Breast epithelium (tissue), 4 donors: ENCODE data around the gene ITM2C. TPM values are rescaled to one million over a fixed set of nuclear protein-coding genes. Genes with fewer than 3 reads are reported as not detected.

ENCODE experiments used
- DNase-seq, 2 donors: peaks; one replicate each; pipeline ENCODE4 v3.0.0-alpha.2; 2019; ENCODE audit warnings: low spot score in 2 of 2
- H3K27ac ChIP-seq, 2 donors: fragments of 200-600 bp; sonication (generic) in 1 of 2; one replicate each; pipeline ENCODE4 v1.5.1; 2016 to 2019; ENCODE audit warnings: mild to moderate bottlenecking in 1 of 2
- H3K27me3 ChIP-seq, 2 donors: fragments of 200-600 bp; sonication (generic) in 1 of 2; one replicate each; pipeline versions ENCODE4 v1.5.1 to v1.6.0; 2017 to 2019; ENCODE audit warnings: control low read depth in 1 of 2, mild to moderate bottlenecking in 1 of 2
- H3K36me3 ChIP-seq: fragments of 200-600 bp; one replicate; pipeline ENCODE4 v1.5.1; 2019
- H3K4me1 ChIP-seq, 2 donors: fragments of 200-600 bp; sonication (generic); one replicate each; pipeline ENCODE4 v1.5.1; 2016 to 2019; ENCODE audit warnings: control low read depth in 1 of 2
- H3K4me3 ChIP-seq, 3 donors: fragments of 200-600 bp; sonication (generic); 1 replicate in 2 of 3; 2 replicates in 1 of 3; pipeline ENCODE4 v1.5.1; 2016 to 2019; ENCODE audit warnings: mild to moderate bottlenecking in 3 of 3, moderate library complexity in 2 of 3
- H3K9me3 ChIP-seq, 2 donors: fragments of 200-600 bp; sonication (generic) in 1 of 2; one replicate each; pipeline ENCODE4 v1.5.1; 2016 to 2019; ENCODE audit warnings: control low read depth in 1 of 2
- CTCF ChIP-seq, 3 donors: fragments of 450-650 bp; IDR thresholded peaks; one replicate each; pipeline ENCODE4 v1.5.1; 2016 to 2017; ENCODE audit warnings: antibody characterized with exemption in 3 of 3, mild to moderate bottlenecking in 3 of 3, moderate library complexity in 3 of 3
- POLR2A ChIP-seq: fragments of 450-650 bp; IDR thresholded peaks from one replicate; pipeline ENCODE4 v1.6.1; 2016; ENCODE audit warnings: antibody characterized with exemption, mild to moderate bottlenecking, moderate library complexity
- POLR2AphosphoS5 ChIP-seq, 3 donors: sonication (generic); formaldehyde crosslinking; IDR thresholded peaks; one replicate each; pipeline ENCODE4 v1.6.1; 2017; ENCODE audit warnings: antibody characterized with exemption in 3 of 3
- intact Hi-C: fragments of 100-400 bp; cut with DNase I; formaldehyde crosslinking; loops from one replicate; pipeline ENCODE4 v1.15.1; 2023; ENCODE audit warnings: low total_unique reads
- total RNA-seq, 3 donors: library from RNA; depleted of rRNA; stranded (reverse); fragments of >200 nt; gene quantifications; one replicate each; pipeline ENCODE4 v1.1.0, GENCODE V29; 2016

Gene ITM2C
- total RNA-seq, 3 donors from 2014 or later = 24.5 to 46.2 (median 36.3) TPM

- no peak for DNase-seq
- TF ChIP-seq POLR2AphosphoS5 (IDR thresholded peaks at IDR 0.05) (no peak), CTCF (IDR thresholded peaks at IDR 0.05) (no peak), POLR2A (no peak)
- intact Hi-C loops = no loop called here
- H3K9me3 ChIP-seq = peaks cover 0 to 10% of the 10 kb centered on the region in 2 donors
- H3K36me3 ChIP-seq = no peaks in the 10 kb centered on the region
- H3K4me1 ChIP-seq = no peaks in the 10 kb centered on the region
- no peaks in the 10 kb centered on the region for H3K27me3 ChIP-seq
- no peak overlapping the region for H3K4me3 ChIP-seq
- H3K27ac ChIP-seq = no peak overlapping the region
These were observed 24.4 kb upstream of the ITM2C start for GRCh38 chr2:230840301-230840700.

- intact Hi-C loops = no loop called here
- no peak for DNase-seq
- no peaks in the 10 kb centered on the region for H3K36me3 ChIP-seq
- TF ChIP-seq CTCF (IDR thresholded peaks at IDR 0.05) = no peak
- TF ChIP-seq POLR2AphosphoS5 (IDR thresholded peaks at IDR 0.05) = no peak
- TF ChIP-seq POLR2A = no peak
- no peaks in the 10 kb centered on the region for H3K4me1 ChIP-seq
- H3K27me3 ChIP-seq = no peaks in the 10 kb centered on the region
- no peak overlapping the region for H3K27ac ChIP-seq
- H3K4me3 ChIP-seq = no peak overlapping the region
- H3K9me3 ChIP-seq = peaks cover 0 to 10% of the 10 kb centered on the region in 2 donors
These were observed 22.3 kb upstream of the ITM2C start for GRCh38 chr2:230842473-230842872.

DNA sequence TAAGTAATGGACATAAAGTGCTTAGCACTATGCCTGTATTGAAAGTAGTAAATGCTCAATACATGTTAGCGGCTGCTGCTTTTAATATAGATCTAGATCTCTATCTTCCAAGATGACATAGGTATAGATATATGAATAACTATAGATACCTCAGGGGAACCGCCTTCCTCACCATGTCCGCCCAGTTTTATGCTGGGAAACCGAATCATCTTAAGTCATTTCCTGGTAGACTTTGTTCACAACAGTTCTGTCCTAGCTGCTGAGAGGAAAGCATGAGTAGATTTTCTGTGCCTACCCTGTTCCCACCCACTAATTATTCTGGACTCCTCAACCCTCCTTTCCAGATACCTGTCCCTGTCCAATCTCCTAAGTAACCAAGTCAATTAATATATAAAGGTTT is 21.6 kb upstream of the ITM2C start:
- intact Hi-C loops = no loop called here
- Histone ChIP-seq H3K27me3 (no peaks in the 10 kb centered on the region), H3K36me3 (no peaks in the 10 kb centered on the region), H3K4me1 (no peaks in the 10 kb centered on the region), H3K27ac (no peak overlapping the region), H3K4me3 (no peak overlapping the region), H3K9me3 (peaks cover 0 to 9% of the 10 kb centered on the region in 2 donors)
- no peak for TF ChIP-seq POLR2A
- TF ChIP-seq POLR2AphosphoS5 (IDR thresholded peaks at IDR 0.05) = no peak
- no peak for TF ChIP-seq CTCF (IDR thresholded peaks at IDR 0.05)
- DNase-seq = no peak

DNA sequence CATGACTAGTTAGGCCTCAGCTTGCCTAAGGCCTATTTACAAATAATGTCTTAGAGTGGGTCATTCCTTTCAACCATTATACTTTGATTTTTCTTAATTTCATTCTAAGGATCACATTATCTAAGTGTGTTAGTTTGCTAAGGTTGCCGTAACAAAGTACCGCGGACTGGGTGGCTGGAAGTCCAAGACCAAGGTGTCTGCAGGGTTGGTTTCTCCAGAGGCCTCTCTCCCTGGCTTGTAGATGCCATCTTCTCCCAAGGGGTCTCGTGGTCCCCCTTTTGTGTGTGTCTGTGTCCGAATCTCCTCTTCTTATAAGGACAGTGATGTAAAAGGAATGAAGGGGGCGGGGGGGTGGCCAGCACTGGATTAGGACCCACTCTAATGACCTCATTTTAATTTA is 18.4 kb upstream of the ITM2C start:
- intact Hi-C loops = no loop called here
- no peak for TF ChIP-seq POLR2AphosphoS5 (IDR thresholded peaks at IDR 0.05)
- TF ChIP-seq CTCF (IDR thresholded peaks at IDR 0.05) = no peak
- TF ChIP-seq POLR2A = no peak

DNA sequence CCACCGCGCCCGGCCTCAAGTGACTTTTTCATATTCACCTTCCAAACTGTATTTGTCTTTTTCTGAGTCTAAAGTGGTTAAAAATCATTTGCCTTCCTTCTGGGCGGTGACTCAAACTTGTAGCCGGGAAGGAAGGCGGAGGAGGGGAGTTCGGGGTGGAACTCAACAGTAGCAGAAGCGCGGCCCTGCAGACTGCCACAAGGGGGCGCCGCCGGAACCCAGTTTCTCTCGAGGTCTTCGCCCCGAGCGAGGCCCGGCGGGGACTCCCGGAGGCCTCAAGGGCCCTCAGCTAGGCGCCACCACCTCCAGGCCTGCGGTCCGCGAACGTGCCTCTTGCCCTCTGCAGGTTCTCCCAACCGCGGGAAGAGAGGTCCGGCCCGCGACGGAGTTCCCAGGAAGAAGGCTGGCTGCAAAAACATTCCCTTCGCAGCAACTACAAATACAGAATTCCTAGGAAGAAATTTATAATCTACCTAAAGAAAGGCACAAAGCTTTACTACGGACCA is 16.8 kb upstream of the ITM2C start:
- H3K36me3 ChIP-seq = no peaks in the 10 kb centered on the region
- TF ChIP-seq POLR2A (no peak), CTCF (IDR thresholded peaks at IDR 0.05) (peak; percentile 51 to 69 (median 64)), POLR2AphosphoS5 (IDR thresholded peaks at IDR 0.05) (no peak)
- H3K4me1 ChIP-seq = no peaks in the 10 kb centered on the region
- intact Hi-C loops = no loop called here
- H3K27me3 ChIP-seq = peaks cover 0 to 18% of the 10 kb centered on the region in 2 donors
- peak overlapping the region in 2 of 3 donors; percentile 24 to 47 for H3K4me3 ChIP-seq
- peak in 1 of 2 donors; percentile 74 for DNase-seq
- H3K9me3 ChIP-seq = no peaks in the 10 kb centered on the region
- H3K27ac ChIP-seq = no peak overlapping the region

More for the DNA sequence above, 18.4 kb upstream of the ITM2C start:
- Histone ChIP-seq H3K9me3 (no peaks in the 10 kb centered on the region), H3K27me3 (peaks cover 0 to 13% of the 10 kb centered on the region in 2 donors), H3K4me1 (no peaks in the 10 kb centered on the region), H3K4me3 (no peak overlapping the region), H3K36me3 (no peaks in the 10 kb centered on the region), H3K27ac (no peak overlapping the region)
- no peak for DNase-seq
